Keratinocyte (primary cell): ENCODE results near the gene GLI3. TPM values are rescaled to one million over a fixed set of nuclear protein-coding genes. Genes with fewer than 3 reads are reported as not detected.

Experiments used
- DNase-seq: peaks from one replicate; pipeline ENCODE4 v3.0.0-alpha.2; 2011; ENCODE audit warnings: low read depth, missing footprints, low spot score
- FAIRE-seq: peaks from 2 replicates; lab custom pipeline; 2011; peaks lifted over from hg19 to GRCh38; lab: Jason Lieb, UNC
- H2AFZ ChIP-seq: 2 replicates; pipeline ENCODE4 v1.6.0; 2012; ENCODE audit warnings: low read length, control low read depth, inconsistent platforms; ENCODE audit not compliant: control insufficient read depth
- H3K27ac ChIP-seq: 2 replicates; pipeline ENCODE4 v1.5.1; 2011; ENCODE audit warnings: low read length; ENCODE audit not compliant: control insufficient read depth, insufficient read depth
- H3K27me3 ChIP-seq: 3 replicates; pipeline ENCODE4 v1.6.0; 2011; ENCODE audit warnings: low read length; ENCODE audit not compliant: control insufficient read depth, insufficient read depth; ENCODE audit errors: extremely low read depth
- H3K36me3 ChIP-seq, 2 experiments: 2 replicates in 1 of 2; 3 replicates in 1 of 2; pipeline ENCODE4 v1.5.1; 2011; ENCODE audit warnings: low read length in 2 of 2, mild to moderate bottlenecking in 1 of 2; ENCODE audit not compliant: control insufficient read depth in 2 of 2, insufficient read depth in 2 of 2; ENCODE audit errors: extremely low read depth in 1 of 2
- H3K4me1 ChIP-seq: 3 replicates; pipeline ENCODE4 v1.5.1; 2011; ENCODE audit warnings: low read length; ENCODE audit not compliant: control insufficient read depth, insufficient read depth; ENCODE audit errors: extremely low read depth
- H3K4me2 ChIP-seq: 3 replicates; pipeline ENCODE4 v1.6.0; 2011; ENCODE audit warnings: low read depth, low read length; ENCODE audit not compliant: control insufficient read depth, insufficient read depth; ENCODE audit errors: extremely low read depth
- H3K4me3 ChIP-seq, 3 experiments: fragments of 200-600 bp in 1 of 3; sonication (generic) in 1 of 3; 2 replicates in 2 of 3; 3 replicates in 1 of 3; pipeline ENCODE4 v1.5.1; 2011 to 2016; ENCODE audit warnings: low read length in 3 of 3, mild to moderate bottlenecking in 3 of 3, control low read depth in 2 of 3, inconsistent platforms in 1 of 3, low read depth in 1 of 3, mixed read lengths in 1 of 3, mixed run types in 1 of 3, moderate library complexity in 1 of 3; ENCODE audit not compliant: control insufficient read depth in 2 of 3, insufficient read depth in 2 of 3; ENCODE audit errors: extremely low read depth in 1 of 3
- H3K79me2 ChIP-seq: 2 replicates; pipeline ENCODE4 v1.6.0; 2012; ENCODE audit warnings: low read length; ENCODE audit not compliant: control insufficient read depth, insufficient read depth
- H3K9ac ChIP-seq: 3 replicates; pipeline ENCODE4 v1.6.0; 2011; ENCODE audit warnings: low read length; ENCODE audit not compliant: control insufficient read depth, insufficient read depth; ENCODE audit errors: extremely low read depth
- H3K9me1 ChIP-seq: 3 replicates; pipeline ENCODE4 v1.6.0; 2011; ENCODE audit warnings: low read length; ENCODE audit not compliant: control insufficient read depth, insufficient read depth; ENCODE audit errors: extremely low read depth
- H3K9me3 ChIP-seq: 2 replicates; pipeline ENCODE4 v1.5.1; 2012; ENCODE audit warnings: low read depth, low read length; ENCODE audit not compliant: control insufficient read depth
- H4K20me1 ChIP-seq: 3 replicates; pipeline ENCODE4 v1.6.0; 2011; ENCODE audit warnings: low read length; ENCODE audit not compliant: control insufficient read depth, insufficient read depth; ENCODE audit errors: extremely low read depth
- CTCF ChIP-seq, 3 experiments: IDR thresholded peaks in 1 of 3; conservative IDR thresholded peaks in 1 of 3; optimal IDR thresholded peaks in 1 of 3; 2 replicates in 2 of 3; 3 replicates in 1 of 3; pipeline versions ENCODE3 to v1.5.1; 2011; ENCODE audit warnings: low read length in 3 of 3, mild to moderate bottlenecking in 3 of 3, moderate library complexity in 2 of 3, control low read depth in 1 of 3, inconsistent platforms in 1 of 3; ENCODE audit not compliant: insufficient read depth in 2 of 3; ENCODE audit errors: extremely low read depth in 1 of 3
- EZH2 ChIP-seq: IDR thresholded peaks from one replicate; pipeline ENCODE4 v1.6.1; 2012; ENCODE audit warnings: inconsistent platforms, mild to moderate bottlenecking, low read length, moderate library complexity
- dilution Hi-C: fragments of 300-500 bp; cut with MboI; formaldehyde crosslinking; loops from one replicate; pipeline ENCODE4 v1.7.0; 2020; ENCODE audit warnings: low sequenced_read_pairs; ENCODE audit not compliant: extremely low pct_ligation_motif_present
- polyA plus RNA-seq, 5 experiments: library from polyadenylated mRNA; depleted of rRNA in 3 of 5; stranded (reverse) in 3 of 5; stranded (forward) in 1 of 5; unstranded in 1 of 5; fragments of >200 nt; gene quantifications; 1 replicate in 1 of 5; 2 replicates in 3 of 5; 3 replicates in 1 of 5; pipeline versions ENCODE4 v1.2.1 to v1.2.3, GENCODE V29; 2011 to 2012; ENCODE audit warnings: missing spikeins in 2 of 5, low read depth in 1 of 5, low replicate concordance in 1 of 5

Gene GLI3
- polyA plus RNA-seq, 1 donor (not counting 4 experiments of a cell fraction or from before 2014, with no cell fraction given) = 3.6 TPM

GRCh38 chr7:42074076-42074475 lies 162.9 kb downstream of the GLI3 start:
- Histone ChIP-seq H3K36me3 (no peaks in the 10 kb centered on the region), H3K4me2 (no peak overlapping the region), H3K27ac (no peak overlapping the region), H3K4me3 (no peak overlapping the region), H3K4me1 (peaks cover 37% of the 10 kb centered on the region), H3K9ac (no peak overlapping the region), H4K20me1 (no peaks in the 10 kb centered on the region), H3K9me1 (no peaks in the 10 kb centered on the region), H2AFZ (no peak overlapping the region), H3K27me3 (no peaks in the 10 kb centered on the region), H3K79me2 (no peaks in the 10 kb centered on the region), H3K9me3 (no peaks in the 10 kb centered on the region)
- DNase-seq (no peak), FAIRE-seq (no peak)
- TF ChIP-seq CTCF (optimal IDR thresholded peaks at IDR 0.05 in 1 of 3, IDR thresholded peaks at IDR 0.05 in 1 of 3, conservative IDR thresholded peaks at IDR 0.05 in 1 of 3; ENCODE audit: extremely low read depth in 1 of 3, insufficient read depth in 2 of 3, low read length in 3 of 3) = no peak
- TF ChIP-seq EZH2 = no peak
- dilution Hi-C loops = no loop called here

- no peaks in the 10 kb centered on the region for H3K79me2 ChIP-seq
- no peaks in the 10 kb centered on the region for H3K9me3 ChIP-seq
- TF ChIP-seq EZH2 (no peak), CTCF (optimal IDR thresholded peaks at IDR 0.05 in 1 of 3, IDR thresholded peaks at IDR 0.05 in 1 of 3, conservative IDR thresholded peaks at IDR 0.05 in 1 of 3; ENCODE audit: extremely low read depth in 1 of 3, insufficient read depth in 2 of 3, low read length in 3 of 3) (peak; percentile 18 to 61 (median 60))
- no peaks in the 10 kb centered on the region for H4K20me1 ChIP-seq
- peak; percentile 32 for DNase-seq
- dilution Hi-C loops = no loop called here
- peak overlapping the region; percentile 56 for H3K27ac ChIP-seq
- H3K9ac ChIP-seq = peak overlapping the region; percentile 0
- peak overlapping the region; percentile 7 for H3K4me2 ChIP-seq
- no peaks in the 10 kb centered on the region for H3K36me3 ChIP-seq
- peak; percentile 64 for FAIRE-seq
- no peaks in the 10 kb centered on the region for H3K9me1 ChIP-seq
- peak overlapping the region; percentile 21 for H2AFZ ChIP-seq
- H3K4me3 ChIP-seq = no peak overlapping the region
- H3K27me3 ChIP-seq = no peaks in the 10 kb centered on the region
- H3K4me1 ChIP-seq = peaks cover 29% of the 10 kb centered on the region
Measured at GRCh38 chr7:42071372-42072261, 165.4 kb downstream of the GLI3 start.
